Liver (tissue), 9 donors: ENCODE results near the gene LSM3. TPM values are rescaled to one million over a fixed set of nuclear protein-coding genes. Genes with fewer than 3 reads are reported as not detected.

Experiments used
- DNase-seq: peaks from one replicate; pipeline ENCODE4 v3.0.0-alpha.2; 2017; ENCODE audit warnings: low spot score
- H3K27ac ChIP-seq, 2 donors: one replicate each; pipeline ENCODE4 v1.7.0; 2013; ENCODE audit warnings: inconsistent platforms in 2 of 2, low read length in 2 of 2, control low read depth in 1 of 2, low read depth in 1 of 2, mild to moderate bottlenecking in 1 of 2
- H3K27me3 ChIP-seq, 4 donors: one replicate each; pipeline versions ENCODE4 v1.6.1 to v1.7.0; 2013; ENCODE audit warnings: low read length in 3 of 4, inconsistent platforms in 1 of 4, mild to moderate bottlenecking in 1 of 4, moderate library complexity in 1 of 4; ENCODE audit not compliant: control insufficient read depth in 4 of 4, insufficient read depth in 4 of 4
- H3K36me3 ChIP-seq, 4 donors: one replicate each; pipeline versions ENCODE4 v1.6.1 to v1.7.0; 2013; ENCODE audit warnings: low read length in 3 of 4, mild to moderate bottlenecking in 3 of 4, low read depth in 1 of 4, moderate library complexity in 1 of 4; ENCODE audit not compliant: control insufficient read depth in 4 of 4, insufficient read depth in 3 of 4
- H3K4me1 ChIP-seq, 4 donors: one replicate each; pipeline versions ENCODE4 v1.6.1 to v1.7.0; 2013; ENCODE audit warnings: low read length in 3 of 4, mild to moderate bottlenecking in 3 of 4, moderate library complexity in 1 of 4; ENCODE audit not compliant: control insufficient read depth in 4 of 4, insufficient read depth in 4 of 4
- H3K4me3 ChIP-seq, 3 donors: one replicate each; pipeline versions ENCODE4 v1.6.1 to v1.7.0; 2013; ENCODE audit warnings: low read length in 3 of 3, control low read depth in 1 of 3, low read depth in 1 of 3, mild to moderate bottlenecking in 1 of 3
- H3K9ac ChIP-seq, 2 donors: one replicate each; pipeline ENCODE4 v1.7.0; 2013; ENCODE audit warnings: low read length in 2 of 2, mild to moderate bottlenecking in 2 of 2, moderate library complexity in 2 of 2, control low read depth in 1 of 2, low read depth in 1 of 2
- H3K9me3 ChIP-seq, 4 donors: one replicate each; pipeline versions ENCODE4 v1.6.1 to v1.7.0; 2013; ENCODE audit warnings: low read length in 3 of 4; ENCODE audit not compliant: control insufficient read depth in 4 of 4
- ATF3 ChIP-seq: IDR thresholded peaks from 2 replicates; pipeline ENCODE4 v1.6.1; 2016; ENCODE audit warnings: antibody characterized with exemption
- CTCF ChIP-seq: fragments of 150-350 bp; IDR thresholded peaks from 2 replicates; pipeline ENCODE4 v1.5.1; 2017; ENCODE audit warnings: improper control_type of control experiment, low read depth, low read length; ENCODE audit not compliant: missing input control
- FOXA1 ChIP-seq: IDR thresholded peaks from 2 replicates; pipeline ENCODE4 v1.6.1; 2016; ENCODE audit warnings: antibody characterized with exemption
- GABPA ChIP-seq, 2 donors: IDR thresholded peaks in 1 of 2; conservative IDR thresholded peaks in 1 of 2; 2 replicates each; pipeline ENCODE4 v1.6.1; 2016; ENCODE audit warnings: antibody characterized with exemption in 2 of 2, mild to moderate bottlenecking in 1 of 2, moderate library complexity in 1 of 2
- HNF4A ChIP-seq, 2 donors: conservative IDR thresholded peaks; 2 replicates each; pipeline ENCODE4 v1.6.1; 2016; ENCODE audit warnings: antibody characterized with exemption in 2 of 2, mild to moderate bottlenecking in 2 of 2
- HNF4G ChIP-seq: IDR thresholded peaks from 2 replicates; pipeline ENCODE4 v1.6.1; 2016; ENCODE audit warnings: antibody characterized with exemption
- JUND ChIP-seq, 2 donors: IDR thresholded peaks; 2 replicates each; pipeline ENCODE4 v1.6.1; 2016; ENCODE audit warnings: antibody characterized with exemption in 2 of 2
- MAX ChIP-seq: IDR thresholded peaks from 2 replicates; pipeline ENCODE4 v1.6.1; 2016; ENCODE audit warnings: antibody characterized with exemption
- NR2F2 ChIP-seq: IDR thresholded peaks from 2 replicates; pipeline ENCODE4 v1.6.1; 2016; ENCODE audit warnings: antibody characterized with exemption
- RAD21 ChIP-seq, 2 donors: IDR thresholded peaks; 2 replicates each; pipeline ENCODE4 v1.6.1; 2016; ENCODE audit warnings: antibody characterized with exemption in 2 of 2, mild to moderate bottlenecking in 2 of 2
- REST ChIP-seq: IDR thresholded peaks from 2 replicates; pipeline ENCODE4 v1.6.1; 2016; ENCODE audit warnings: antibody characterized with exemption, mild to moderate bottlenecking
- RXRA ChIP-seq, 2 donors: IDR thresholded peaks; 2 replicates each; pipeline ENCODE4 v1.6.1; 2017 to 2018; ENCODE audit warnings: antibody characterized with exemption in 2 of 2, mild to moderate bottlenecking in 1 of 2
- SP1 ChIP-seq: IDR thresholded peaks from 2 replicates; pipeline ENCODE4 v1.6.1; 2018; ENCODE audit warnings: antibody characterized with exemption, mild to moderate bottlenecking
- TAF1 ChIP-seq: conservative IDR thresholded peaks from 2 replicates; pipeline ENCODE4 v1.6.1; 2016; ENCODE audit warnings: antibody characterized with exemption, mild to moderate bottlenecking
- YY1 ChIP-seq: IDR thresholded peaks from 2 replicates; pipeline ENCODE4 v1.6.1; 2016; ENCODE audit warnings: antibody characterized with exemption, mild to moderate bottlenecking
- ZBTB33 ChIP-seq: IDR thresholded peaks from 2 replicates; pipeline ENCODE4 v1.6.1; 2016; ENCODE audit warnings: antibody characterized with exemption
- WGBS: extraction: QIAGEN DNeasy Blood & Tissue Kit; methylation state at CpG from one replicate; pipeline ENCODE4 v1.1.7; 2013; 5-methylcytosine and 5-hydroxymethylcytosine counted together
- polyA plus RNA-seq, 2 donors: library from polyadenylated mRNA; stranded (reverse) in 1 of 2; unstranded in 1 of 2; fragments of 200-250 nt in 1 of 2; fragments of >200 nt in 1 of 2; fragmentation: Nextera tagmentation in 1 of 2; extraction: Ambion mirVana in 1 of 2; gene quantifications; one replicate each; pipeline versions ENCODE4 v1.2.1 to v1.2.3, GENCODE V29; 2013 to 2015
- total RNA-seq, 2 donors: library from RNA; depleted of rRNA; stranded (reverse); fragments of >200 nt; gene quantifications; one replicate each; pipeline ENCODE4 v1.2.3, GENCODE V29; 2014
- donor health status: healthy.
- donor health status: healthy.
- donor health status: healthy.
- donor health status: healthy.
- donor health status: healthy.

LSM3 gene
- total and polyA plus RNA-seq, 4 donors, result 3.7 to 17.0 (median 5.0) TPM

GRCh38 chr3:14238356-14238755, 59.7 kb downstream of the LSM3 start:
- Histone ChIP-seq H3K9ac (no peak overlapping the region), H3K27me3 (peaks cover 0 to 2% (median 0%) of the 10 kb centered on the region in 4 donors), H3K9me3 (peaks cover 0 to 5% (median 3%) of the 10 kb centered on the region in 4 donors), H3K36me3 (no peaks in the 10 kb centered on the region), H3K27ac (no peak overlapping the region), H3K4me3 (no peak overlapping the region), H3K4me1 (no peaks in the 10 kb centered on the region)
- 96% methylated on average over 7 of the region's 7 CpGs for WGBS
- DNase-seq, result no peak
- no peak for TF ChIP-seq GABPA (IDR thresholded peaks at IDR 0.05 in 1 of 2, conservative IDR thresholded peaks at IDR 0.05 in 1 of 2)
- no peak for TF ChIP-seq HNF4G
- no peak for TF ChIP-seq RXRA (IDR thresholded peaks at IDR 0.05)
- TF ChIP-seq MAX, result no peak
- no peak for TF ChIP-seq ZBTB33
- TF ChIP-seq HNF4A (conservative IDR thresholded peaks at IDR 0.05), result no peak
- no peak for TF ChIP-seq YY1
- TF ChIP-seq ATF3, result no peak

GRCh38 chr3:14238930-14239329, 60.3 kb downstream of the LSM3 start:
- Histone ChIP-seq H3K4me3 (no peak overlapping the region), H3K27ac (no peak overlapping the region), H3K4me1 (no peaks in the 10 kb centered on the region), H3K27me3 (peaks cover 0 to 2% (median 0%) of the 10 kb centered on the region in 4 donors), H3K9ac (no peak overlapping the region), H3K36me3 (no peaks in the 10 kb centered on the region), H3K9me3 (no peaks in the 10 kb centered on the region)
- no peak for DNase-seq
- TF ChIP-seq HNF4A (conservative IDR thresholded peaks at IDR 0.05) (no peak), RAD21 (IDR thresholded peaks at IDR 0.05) (no peak), HNF4G (no peak), CTCF (no peak), YY1 (no peak), SP1 (no peak), RXRA (IDR thresholded peaks at IDR 0.05) (no peak), JUND (IDR thresholded peaks at IDR 0.05) (no peak)

- DNase-seq, result no peak
- no peak overlapping the region for H3K27ac ChIP-seq
- no peaks in the 10 kb centered on the region for H3K4me1 ChIP-seq
- H3K4me3 ChIP-seq, result no peak overlapping the region
- no peaks in the 10 kb centered on the region for H3K36me3 ChIP-seq
- peaks cover 0 to 2% (median 0%) of the 10 kb centered on the region in 4 donors for H3K27me3 ChIP-seq
- no peak overlapping the region for H3K9ac ChIP-seq
- no peaks in the 10 kb centered on the region for H3K9me3 ChIP-seq
- TF ChIP-seq HNF4G, result no peak
- no peak for TF ChIP-seq REST
- TF ChIP-seq YY1, result no peak
- TF ChIP-seq TAF1, result no peak
- no peak for TF ChIP-seq NR2F2
- no peak for TF ChIP-seq FOXA1
- TF ChIP-seq SP1, result no peak
- TF ChIP-seq CTCF, result no peak
- TF ChIP-seq RXRA (IDR thresholded peaks at IDR 0.05), result no peak
- TF ChIP-seq ATF3, result no peak
- no peak for TF ChIP-seq HNF4A (conservative IDR thresholded peaks at IDR 0.05)
- no peak for TF ChIP-seq GABPA (IDR thresholded peaks at IDR 0.05 in 1 of 2, conservative IDR thresholded peaks at IDR 0.05 in 1 of 2)
- TF ChIP-seq JUND (IDR thresholded peaks at IDR 0.05), result no peak
Measured at GRCh38 chr3:14239940-14240339, 61.3 kb downstream of the LSM3 start.
